Fibroblast of skin of right biceps (primary cell): ENCODE data around the gene GATC.
A peak's percentile ranks its signal among the peaks of the same experiment; 100 is the strongest.

Source experiments
- DNase-seq: peaks from one replicate; pipeline ENCODE4 v3.0.0-alpha.2; 2013

GATC gene

DNA sequence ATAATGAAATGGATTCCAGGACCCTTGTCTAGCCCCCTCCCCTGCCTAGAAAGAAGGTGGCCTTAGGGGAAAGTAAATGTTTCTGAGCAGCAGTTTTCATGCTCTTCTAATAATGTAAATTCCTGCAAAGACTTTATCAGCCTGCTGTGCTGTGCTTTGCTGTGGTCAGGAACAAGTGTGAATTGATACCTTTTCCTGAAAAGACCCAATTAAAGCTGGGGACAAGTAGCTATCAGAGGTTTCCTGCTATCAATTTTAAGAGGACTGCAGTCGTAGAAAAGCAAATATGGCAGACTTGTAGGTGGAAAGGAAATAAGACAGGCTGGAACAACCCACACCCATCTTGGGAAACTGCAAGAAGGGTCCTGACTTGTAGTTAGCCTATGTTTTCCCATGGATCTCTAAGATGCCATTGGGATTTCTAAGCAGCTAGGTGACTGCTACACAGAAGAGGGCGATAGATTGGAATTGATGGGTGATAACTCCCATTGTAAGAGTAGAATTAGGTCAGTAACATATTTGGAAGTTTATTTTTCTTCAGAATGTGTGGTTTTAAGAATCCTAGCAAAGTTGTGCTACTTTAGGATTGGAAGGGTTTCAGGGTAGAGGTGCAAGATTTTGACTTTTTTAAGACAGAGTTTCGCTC is 52.7 kb downstream of the GATC start:
- no peak for DNase-seq

DNA sequence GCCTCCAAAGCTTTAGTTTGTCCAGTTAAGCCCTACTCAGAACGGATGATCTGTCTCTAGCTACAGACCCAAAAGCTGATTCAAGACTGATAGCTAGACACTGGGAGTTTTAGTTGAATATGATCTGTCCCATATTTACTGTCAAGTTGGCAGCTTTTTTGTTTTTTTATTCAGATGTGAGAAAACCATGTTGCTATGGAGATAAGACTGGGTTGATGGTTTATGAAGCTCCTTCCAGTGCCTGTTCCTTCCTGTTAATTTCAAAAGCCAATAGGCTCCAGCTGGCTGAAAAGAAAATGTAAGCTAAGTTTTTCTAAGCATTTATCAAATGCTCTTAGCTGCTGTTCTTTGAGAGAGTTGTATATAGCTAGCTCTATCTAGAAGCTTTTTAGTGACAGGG is 54.3 kb downstream of the GATC start:
- peak; percentile 6 for DNase-seq

DNA sequence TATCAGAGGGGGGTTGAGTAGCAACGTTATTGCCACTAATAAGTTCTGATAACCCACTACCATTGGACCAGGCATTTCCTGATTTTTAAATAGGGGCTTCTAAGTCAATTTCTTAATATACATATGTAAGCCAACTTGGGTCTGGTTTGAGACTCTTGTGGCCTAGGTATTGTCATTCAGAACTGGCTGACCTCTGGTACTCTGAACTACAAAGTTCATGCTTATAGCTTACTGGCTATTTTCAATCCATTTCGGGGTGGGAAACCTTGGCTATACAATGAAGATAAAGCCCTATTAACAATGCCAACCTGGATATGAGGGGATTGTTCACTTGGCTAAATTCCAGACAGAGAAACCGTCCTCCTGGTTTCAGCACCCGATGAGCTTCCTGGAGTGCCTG is 58.3 kb downstream of the GATC start:
- DNase-seq: no peak

DNA sequence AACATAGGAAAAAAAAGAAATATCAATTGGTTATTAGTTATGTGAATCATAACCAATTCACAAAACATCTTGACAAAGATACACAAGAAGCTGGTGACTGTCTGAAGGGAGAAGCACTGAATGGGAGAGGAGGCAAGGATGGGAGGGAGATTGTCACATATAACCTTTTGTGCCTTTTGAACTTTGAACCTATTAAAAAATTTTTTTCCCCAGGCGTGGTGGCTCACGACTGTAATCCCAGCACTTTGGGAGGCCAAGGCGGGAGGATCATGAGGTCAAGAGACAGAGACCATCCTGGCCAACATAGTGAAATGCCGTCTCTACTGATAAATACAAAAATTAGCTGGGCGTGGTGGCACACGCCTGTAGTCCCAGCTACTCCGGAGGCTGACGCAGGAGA is 62.3 kb downstream of the GATC start:
- no peak for DNase-seq
